SIG-M5 treated with dmso at 0.1 percent for 504 hours (cell line): Measurements from ENCODE around the gene ATP2B3.

ENCODE experiments used
- DNase-seq: peaks from one replicate; lab custom pipeline; 2025; ENCODE audit not compliant: unreplicated experiment; lab: John Stamatoyannopoulos, UW

Gene ATP2B3

GRCh38 chrX:153631907-153632594 is 114.6 kb downstream of the ATP2B3 start:
- DNase-seq, result no peak
